HG02759 (cell line): ENCODE measurements around the gene DLX6.

Experiments
- ATAC-seq: cut with Tn5 transposase; IDR thresholded peaks from one replicate; pipeline ENCODE4 v1.9.1; 2021; ENCODE audit warnings: mild to moderate bottlenecking, moderate library complexity; ENCODE audit not compliant: unreplicated experiment

Gene DLX6

DNA sequence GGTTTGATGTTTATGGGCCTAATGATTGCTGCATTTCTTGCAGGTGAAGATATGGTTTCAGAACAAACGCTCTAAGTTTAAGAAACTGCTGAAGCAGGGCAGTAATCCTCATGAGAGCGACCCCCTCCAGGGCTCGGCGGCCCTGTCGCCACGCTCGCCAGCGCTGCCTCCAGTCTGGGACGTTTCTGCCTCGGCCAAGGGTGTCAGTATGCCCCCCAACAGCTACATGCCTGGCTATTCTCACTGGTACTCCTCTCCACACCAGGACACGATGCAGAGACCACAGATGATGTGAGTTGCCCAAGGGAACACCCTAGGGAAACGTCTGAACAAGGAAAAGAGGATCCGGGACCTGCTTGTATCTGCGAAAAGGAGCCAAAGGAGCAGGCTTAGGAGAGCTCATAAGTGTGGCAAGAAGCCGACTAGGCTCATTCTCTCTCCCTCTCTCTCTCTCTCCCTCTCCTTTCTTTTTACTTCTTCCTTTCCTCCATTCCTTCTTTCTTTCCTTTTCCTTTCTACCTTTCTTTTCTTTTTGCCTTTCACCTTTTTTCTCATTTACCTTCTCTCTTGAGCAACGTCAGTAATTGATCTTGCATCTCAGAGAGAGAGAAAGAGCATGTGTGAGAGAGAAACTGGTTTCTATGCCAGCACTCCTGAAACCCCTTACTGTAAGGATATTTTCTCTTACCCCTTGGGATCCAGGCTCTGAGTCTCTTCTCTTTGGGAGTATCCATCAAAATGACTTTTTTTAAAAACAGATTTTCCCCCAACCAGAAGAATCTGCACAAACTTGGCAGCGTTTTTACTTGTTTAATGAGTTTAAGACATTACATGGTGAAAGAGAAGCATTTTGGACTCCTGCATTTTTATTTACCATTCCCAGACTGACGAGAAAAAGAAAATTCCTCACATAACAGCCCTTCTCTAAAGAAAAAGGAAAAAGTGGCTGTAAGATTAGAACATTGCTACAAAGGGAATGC, 4.7 kb downstream of the DLX6 start:
- ATAC-seq: no peak

GRCh38 chr7:97011104-97011503, 5.8 kb downstream of the DLX6 start:
- ATAC-seq: no peak

- ATAC-seq: no peak
These were observed 6.4 kb downstream of the DLX6 start for GRCh38 chr7:97011536-97012364.

- ATAC-seq: no peak
These were observed 7.2 kb downstream of the DLX6 start for GRCh38 chr7:97012365-97013133.

GRCh38 chr7:97013134-97013844, 7.9 kb downstream of the DLX6 start:
- ATAC-seq: no peak

DNA sequence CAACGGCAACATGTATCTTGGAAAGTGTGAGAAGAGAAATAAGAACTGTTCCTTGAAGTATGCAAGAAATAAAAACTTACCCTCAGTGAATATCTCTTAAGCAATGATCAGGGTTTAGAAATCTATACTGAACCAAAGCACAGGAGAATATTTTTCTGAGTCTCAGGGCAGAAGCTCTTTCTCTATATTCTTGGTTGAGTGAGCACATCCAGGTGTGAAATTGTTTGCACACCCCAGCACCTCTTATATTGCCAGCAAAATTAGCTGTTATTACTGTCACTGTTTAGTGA, 8.4 kb downstream of the DLX6 start:
- no peak for ATAC-seq

GRCh38 chr7:97014145-97014750, 8.9 kb downstream of the DLX6 start:
- ATAC-seq: no peak

- no peak for ATAC-seq
These were observed 9.9 kb downstream of the DLX6 start for GRCh38 chr7:97015279-97015678.

DNA sequence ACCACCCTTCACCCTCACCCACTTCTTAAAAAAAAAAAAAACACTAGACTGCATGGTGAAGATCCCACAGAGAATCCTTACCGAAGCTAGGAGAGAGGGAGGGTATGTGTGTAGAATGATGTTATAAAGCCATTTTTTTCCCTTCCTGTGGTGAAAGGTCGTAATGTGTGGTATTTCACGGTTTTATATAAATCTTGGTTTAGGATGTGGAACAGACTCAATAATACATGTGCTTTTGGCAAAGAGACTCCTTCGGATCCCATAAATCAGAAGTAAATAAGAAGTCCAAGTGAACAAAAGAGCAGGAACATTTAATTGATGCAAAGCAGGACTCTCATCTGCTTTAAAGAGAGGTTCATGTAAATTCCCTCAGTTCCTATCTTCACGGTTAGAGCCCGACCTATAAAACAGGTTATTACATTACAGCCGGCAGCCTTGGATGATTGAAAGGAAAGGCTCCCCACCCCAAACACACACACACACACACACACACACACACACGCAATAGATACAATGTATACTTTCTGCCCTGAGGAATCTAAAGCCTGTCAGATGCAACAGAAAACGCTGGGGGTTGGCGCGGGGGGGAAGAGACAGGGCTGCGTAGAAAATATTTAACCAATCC, 10.5 kb downstream of the DLX6 start:
- ATAC-seq: no peak

DNA sequence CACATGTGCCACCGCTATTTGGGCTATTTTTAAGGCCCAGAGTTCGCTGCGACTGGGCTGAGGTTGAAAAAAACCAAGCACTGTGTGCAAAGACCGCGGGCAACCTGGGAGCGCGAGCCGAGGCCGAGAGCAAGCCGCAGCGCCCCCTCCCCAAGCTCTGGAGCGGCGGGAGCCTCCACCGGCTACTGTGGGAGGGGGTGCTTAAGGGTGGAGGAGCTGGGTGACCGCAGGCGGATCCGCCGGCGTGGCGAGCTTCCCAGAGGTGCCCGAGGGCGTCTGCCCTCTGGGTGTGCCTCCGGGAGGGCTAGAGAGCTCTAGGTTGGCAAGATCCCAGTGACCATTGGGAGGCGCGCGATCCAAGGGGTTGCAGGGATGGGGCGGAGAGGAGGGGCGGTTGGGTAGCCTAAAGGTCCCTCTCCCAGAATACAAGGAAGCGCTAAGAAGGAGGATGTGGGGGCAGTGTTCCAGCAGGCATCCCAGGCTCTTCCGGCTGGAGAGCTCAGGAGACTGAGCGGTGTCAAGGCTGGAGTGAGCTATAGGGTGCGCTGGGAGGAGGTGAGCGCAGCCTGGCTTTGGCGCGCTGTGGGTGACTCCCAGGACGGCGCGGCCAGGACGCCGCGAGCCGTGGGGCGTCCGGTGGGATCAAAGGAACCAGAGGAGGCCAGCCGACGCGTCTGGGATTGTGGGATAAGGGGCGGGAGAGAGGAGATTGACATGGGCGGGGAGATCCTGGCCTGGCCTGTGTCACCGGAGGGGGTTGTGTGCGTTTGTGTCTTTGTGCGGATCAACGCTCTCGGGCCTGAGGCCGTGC, 11.2 kb downstream of the DLX6 start:
- no peak for ATAC-seq

DNA sequence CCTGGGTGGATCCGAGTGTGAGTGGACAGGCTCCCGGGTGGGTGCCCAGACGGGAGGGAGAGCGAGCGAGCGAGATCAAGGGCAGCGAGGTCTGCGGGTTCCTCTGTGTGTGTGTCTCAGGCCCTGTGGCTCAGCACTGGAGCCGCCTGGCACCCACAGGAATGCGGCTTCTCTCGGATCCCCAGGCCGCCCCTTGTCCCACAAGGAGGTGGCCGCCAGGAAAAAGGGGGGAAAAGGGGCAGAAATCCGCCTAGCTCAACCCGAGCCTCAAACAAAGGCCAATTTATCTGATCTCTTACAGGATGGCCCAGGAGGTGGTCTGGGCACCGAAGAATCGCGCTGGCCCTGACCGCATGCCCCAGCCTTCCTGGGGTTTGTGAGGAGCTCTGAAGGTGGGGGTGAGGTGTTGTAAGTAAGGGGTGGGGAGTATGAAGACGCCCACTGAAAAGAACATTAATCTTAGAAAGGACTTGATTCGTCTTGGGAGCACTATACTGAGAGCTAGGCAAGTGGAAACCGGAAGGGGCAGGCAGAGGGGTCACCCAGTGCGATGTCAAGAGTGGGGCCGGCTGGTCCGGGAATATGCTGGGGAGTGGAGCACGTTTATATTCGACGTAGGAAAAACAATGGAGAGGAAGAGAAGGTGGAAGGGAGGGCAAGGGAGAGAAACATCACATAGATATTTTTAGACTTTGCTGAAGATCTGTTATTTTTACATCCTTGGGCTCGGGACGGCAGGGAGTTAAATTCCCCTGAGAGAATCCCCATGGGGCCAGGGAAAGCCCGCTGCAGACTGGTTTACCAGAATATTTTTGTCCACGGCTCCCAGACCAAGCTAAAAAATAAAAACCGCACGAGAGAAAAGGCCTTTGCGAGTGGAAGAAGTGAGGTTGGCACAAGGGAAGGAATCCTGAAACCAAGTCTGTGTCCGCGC, 12.1 kb downstream of the DLX6 start:
- no peak for ATAC-seq

GRCh38 chr7:97018126-97018601, 12.8 kb downstream of the DLX6 start:
- ATAC-seq: no peak

GRCh38 chr7:97018791-97019531, 13.6 kb downstream of the DLX6 start:
- ATAC-seq: no peak

DNA sequence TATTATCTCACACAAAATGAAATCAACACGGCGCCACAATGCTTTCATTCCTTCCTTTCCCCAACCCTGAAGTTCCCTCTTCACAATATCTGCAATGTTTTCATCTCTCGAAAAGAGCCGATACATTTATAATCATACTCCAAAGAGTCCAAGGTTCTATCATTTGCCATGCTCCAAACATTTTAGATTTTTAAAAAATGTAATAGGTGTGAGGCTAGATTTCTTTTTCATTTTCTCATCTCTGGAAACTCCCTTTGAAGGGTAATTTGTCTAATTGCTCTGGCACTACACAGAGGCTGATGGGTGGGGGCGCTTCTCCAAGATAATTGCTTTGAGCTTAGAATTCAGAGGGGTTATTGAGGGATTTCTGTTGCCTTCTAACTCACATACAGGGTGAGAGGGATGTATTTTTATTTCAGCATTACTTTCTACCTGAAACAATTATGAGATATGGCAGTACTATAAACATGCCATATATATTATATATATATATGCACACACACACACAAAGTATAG, 14.4 kb downstream of the DLX6 start:
- no peak for ATAC-seq

DNA sequence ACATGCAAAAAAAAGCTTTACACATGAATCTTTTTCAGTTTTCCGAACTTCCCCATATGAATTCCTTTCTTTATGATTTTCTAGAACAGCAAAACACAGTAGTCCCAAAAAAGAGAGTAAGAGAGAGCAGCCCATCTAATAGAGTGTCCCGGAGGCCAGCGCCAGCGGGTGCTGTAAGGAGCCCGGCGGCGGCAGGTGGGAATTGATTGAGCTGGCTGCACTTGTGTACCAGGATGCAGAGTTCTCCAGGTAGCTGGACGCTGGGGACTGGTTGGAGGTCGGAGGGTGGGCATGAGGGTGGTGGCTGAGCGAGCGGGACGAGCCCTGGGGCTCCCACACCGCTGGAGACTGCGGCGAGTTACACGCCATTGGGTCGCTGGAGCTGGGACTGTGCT, 15.2 kb downstream of the DLX6 start:
- ATAC-seq: no peak

- ATAC-seq: no peak
These were observed 15.8 kb downstream of the DLX6 start for GRCh38 chr7:97020996-97021746.
